Osteoblast (primary cell): ENCODE data around the gene VAMP8. TPM values are rescaled to one million over a fixed set of nuclear protein-coding genes. Genes with fewer than 3 reads are reported as not detected.
"Not testable (repeated sequence)": the region's sequence is repeated elsewhere in the genome, so short reads cannot be mapped to it uniquely, and the experiment has no call there.

Experiments
- DNase-seq: peaks from one replicate; pipeline ENCODE4 v3.0.0; 2011; ENCODE audit warnings: low spot score, mixed read lengths; ENCODE audit not compliant: insufficient read length; ENCODE audit errors: missing footprints
- H2AFZ ChIP-seq: 2 replicates; pipeline ENCODE4 v1.6.0; 2011; ENCODE audit warnings: mild to moderate bottlenecking, low read length
- H3K27ac ChIP-seq: 2 replicates; pipeline ENCODE4 v1.5.1; 2011; ENCODE audit warnings: mild to moderate bottlenecking, low read depth, low read length, moderate library complexity
- H3K27me3 ChIP-seq: 2 replicates; pipeline ENCODE4 v1.6.0; 2012; ENCODE audit warnings: mild to moderate bottlenecking, control low read depth, inconsistent platforms, low read length, moderate library complexity; ENCODE audit not compliant: insufficient read depth
- H3K36me3 ChIP-seq: 2 replicates; pipeline ENCODE4 v1.5.1; 2011; ENCODE audit warnings: mild to moderate bottlenecking, low read length, control low read depth, moderate library complexity; ENCODE audit not compliant: insufficient read depth
- H3K4me1 ChIP-seq: 2 replicates; pipeline ENCODE4 v1.5.1; 2011; ENCODE audit warnings: mild to moderate bottlenecking, low read length, control low read depth, moderate library complexity; ENCODE audit not compliant: insufficient read depth
- H3K4me2 ChIP-seq: 2 replicates; pipeline ENCODE4 v1.6.0; 2011; ENCODE audit warnings: mild to moderate bottlenecking, low read length; ENCODE audit not compliant: insufficient read depth
- H3K4me3 ChIP-seq: fragments of 200-600 bp; sonication (generic); 3 replicates; pipeline ENCODE4 v1.5.1; 2012; ENCODE audit warnings: mild to moderate bottlenecking, low read length, inconsistent platforms; ENCODE audit not compliant: insufficient read depth
- H3K79me2 ChIP-seq: 2 replicates; pipeline ENCODE4 v1.6.0; 2012; ENCODE audit warnings: mild to moderate bottlenecking, low read length, control low read depth, inconsistent platforms; ENCODE audit not compliant: insufficient read depth
- H3K9me3 ChIP-seq: 2 replicates; pipeline ENCODE4 v1.5.1; 2011; ENCODE audit warnings: low read depth, low read length, control low read depth
- H4K20me1 ChIP-seq: 2 replicates; pipeline ENCODE4 v1.6.0; 2012; ENCODE audit warnings: mild to moderate bottlenecking, low read length, control low read depth; ENCODE audit not compliant: insufficient read depth
- CTCF ChIP-seq: IDR thresholded peaks from 2 replicates; pipeline ENCODE4 v1.5.1; 2011; ENCODE audit warnings: mild to moderate bottlenecking, low read depth, low read length, moderate library complexity; ENCODE audit errors: extremely low read depth
- total RNA-seq: library from RNA; depleted of rRNA; stranded (reverse); fragments of >200 nt; gene quantifications from 2 replicates; pipeline ENCODE4 v1.2.3, GENCODE V29; 2012

The VAMP8 gene
- total RNA-seq, 1 donor: 2.5 TPM

GRCh38 chr2:85544915-85545779 is 32.2 kb upstream of the VAMP8 start:
- H3K4me2 ChIP-seq, H3K27ac ChIP-seq, DNase-seq, H3K9me3 ChIP-seq, H2AFZ ChIP-seq, H3K27me3 ChIP-seq, H3K4me3 ChIP-seq: not testable (repeated sequence)
- Histone ChIP-seq H4K20me1 (peaks cover 32% of the 10 kb centered on the region), H3K79me2 (peaks cover 31% of the 10 kb centered on the region), H3K4me1 (peaks cover 28% of the 10 kb centered on the region), H3K36me3 (peaks cover 58% of the 10 kb centered on the region)

- H3K4me3 ChIP-seq: no peak overlapping the region
- peaks cover 32% of the 10 kb centered on the region for H3K4me1 ChIP-seq
- H4K20me1 ChIP-seq: peaks cover 25% of the 10 kb centered on the region
- H3K27me3 ChIP-seq: no peaks in the 10 kb centered on the region
- H3K27ac ChIP-seq: no peak overlapping the region
- H2AFZ ChIP-seq: no peak overlapping the region
- no peaks in the 10 kb centered on the region for H3K9me3 ChIP-seq
- peaks cover 63% of the 10 kb centered on the region for H3K36me3 ChIP-seq
- peaks cover 24% of the 10 kb centered on the region for H3K79me2 ChIP-seq
- no peak for DNase-seq
- no peak overlapping the region for H3K4me2 ChIP-seq
- TF ChIP-seq CTCF: no peak
Observed at GRCh38 chr2:85545780-85546240, 31.6 kb upstream of the VAMP8 start.

- H3K4me2 ChIP-seq: no peak overlapping the region
- peaks cover 61% of the 10 kb centered on the region for H3K36me3 ChIP-seq
- peaks cover 9% of the 10 kb centered on the region for H3K79me2 ChIP-seq
- H4K20me1 ChIP-seq: peaks cover 11% of the 10 kb centered on the region
- no peak overlapping the region for H3K27ac ChIP-seq
- no peaks in the 10 kb centered on the region for H3K27me3 ChIP-seq
- no peaks in the 10 kb centered on the region for H3K9me3 ChIP-seq
- peaks cover 18% of the 10 kb centered on the region for H3K4me1 ChIP-seq
- no peak overlapping the region for H2AFZ ChIP-seq
- DNase-seq: no peak
- no peak overlapping the region for H3K4me3 ChIP-seq
- no peak for TF ChIP-seq CTCF
Observed at GRCh38 chr2:85547089-85547858, 30.1 kb upstream of the VAMP8 start.

GRCh38 chr2:85547859-85548607 is 29.4 kb upstream of the VAMP8 start:
- H2AFZ ChIP-seq: no peak overlapping the region
- no peaks in the 10 kb centered on the region for H3K9me3 ChIP-seq
- H3K4me3 ChIP-seq: no peak overlapping the region
- no peak overlapping the region for H3K27ac ChIP-seq
- peaks cover 3% of the 10 kb centered on the region for H4K20me1 ChIP-seq
- H3K4me2 ChIP-seq: no peak overlapping the region
- peaks cover 2% of the 10 kb centered on the region for H3K79me2 ChIP-seq
- TF ChIP-seq CTCF: no peak
- peaks cover 18% of the 10 kb centered on the region for H3K4me1 ChIP-seq
- H3K36me3 ChIP-seq: peaks cover 61% of the 10 kb centered on the region
- no peaks in the 10 kb centered on the region for H3K27me3 ChIP-seq
- DNase-seq: no peak
